HepG2 (cell line): ENCODE data around the gene ZNF556. TPM values are rescaled to one million over a fixed set of nuclear protein-coding genes. Genes with fewer than 3 reads are reported as not detected.

Experiments
- CBX1 ChIP-seq: IDR thresholded peaks from one replicate; pipeline ENCODE4 v1.6.1; 2016; ENCODE audit warnings: antibody characterized with exemption, low read depth
- JUN ChIP-seq: sonication (generic); formaldehyde crosslinking; IDR thresholded peaks from 2 replicates; pipeline ENCODE4 v1.4.0; 2020; ENCODE audit warnings: mild to moderate bottlenecking, missing genetic modification reagents
- MYNN ChIP-seq: sonication (generic); formaldehyde crosslinking; IDR thresholded peaks from 2 replicates; pipeline ENCODE4 v1.4.0; 2020; ENCODE audit warnings: mild to moderate bottlenecking, low read depth, missing genetic modification reagents
- SETDB1 ChIP-seq: sonication (generic); formaldehyde crosslinking; IDR thresholded peaks from 2 replicates; pipeline ENCODE4 v1.5.1; 2020; ENCODE audit warnings: missing genetic modification reagents, mild to moderate bottlenecking, borderline replicate concordance
- THYN1 ChIP-seq: sonication (generic); formaldehyde crosslinking; IDR thresholded peaks from 2 replicates; pipeline ENCODE4 v1.8.1; 2023; ENCODE audit warnings: low read depth, mild to moderate bottlenecking, moderate library complexity, missing genetic modification reagents, borderline replicate concordance
- ZNF10 ChIP-seq: sonication (generic); formaldehyde crosslinking; IDR thresholded peaks from 2 replicates; pipeline ENCODE4 v1.4.0; 2020; ENCODE audit warnings: mild to moderate bottlenecking, low read depth, missing genetic modification reagents, borderline replicate concordance
- ZNF160 ChIP-seq: sonication (generic); formaldehyde crosslinking; IDR thresholded peaks from 2 replicates; pipeline ENCODE4 v1.8.0; 2022; ENCODE audit warnings: mild to moderate bottlenecking, inconsistent platforms, missing genetic modification reagents
- ZNF180 ChIP-seq: sonication (generic); formaldehyde crosslinking; IDR thresholded peaks from 2 replicates; pipeline ENCODE4 v1.4.0; 2020; ENCODE audit warnings: low read depth, missing genetic modification reagents, borderline replicate concordance
- ZNF230 ChIP-seq: sonication (generic); formaldehyde crosslinking; IDR thresholded peaks from 2 replicates; pipeline ENCODE4 v1.4.0; 2020; ENCODE audit warnings: mild to moderate bottlenecking, missing genetic modification reagents
- ZNF460 ChIP-seq: sonication (generic); formaldehyde crosslinking; IDR thresholded peaks from 2 replicates; pipeline ENCODE4 v1.5.1; 2020; ENCODE audit warnings: missing genetic modification reagents, mild to moderate bottlenecking, borderline replicate concordance
- ZNF530 ChIP-seq: sonication (generic); formaldehyde crosslinking; IDR thresholded peaks from 2 replicates; pipeline ENCODE4 v1.5.0; 2020; ENCODE audit warnings: low read depth, mild to moderate bottlenecking, missing genetic modification reagents
- ZNF678 ChIP-seq: sonication (generic); formaldehyde crosslinking; IDR thresholded peaks from 2 replicates; pipeline ENCODE4 v1.4.0; 2020; ENCODE audit warnings: mild to moderate bottlenecking, missing genetic modification reagents
- ZSCAN9 ChIP-seq: IDR thresholded peaks from 2 replicates; pipeline ENCODE4 v1.6.1; 2016; ENCODE audit warnings: borderline replicate concordance
- polyA plus RNA-seq, 8 experiments: library from polyadenylated mRNA; depleted of rRNA in 3 of 8; stranded (reverse) in 7 of 8; unstranded in 1 of 8; fragments of >200 nt; fragmentation: Illumina TruSeq in 4 of 8; extraction: Trizol in 4 of 8; gene quantifications; 2 replicates each; pipeline versions ENCODE4 v1.2.1 to v1.2.3, GENCODE V29; 2011 to 2016; ENCODE audit warnings: low read depth in 4 of 8, missing spikeins in 1 of 8, mixed read lengths in 1 of 8; ENCODE audit not compliant: insufficient read depth in 1 of 8
- total RNA-seq, 5 experiments: library from RNA; depleted of rRNA; stranded (reverse); fragments of >200 nt; fragmentation: Illumina TruSeq; extraction: Trizol; gene quantifications; 2 replicates each; pipeline ENCODE4 v1.2.3, GENCODE V29; 2016; ENCODE audit warnings: low read depth in 1 of 5
- TF ChIP-seq, protein P1 (sequence below): IDR thresholded peaks from 2 replicates; pipeline ENCODE4 v1.6.1; 2016; ENCODE audit warnings: low read depth, missing genetic modification reagents, missing compliant biosample characterization
- TF ChIP-seq, protein P2 (sequence below): sonication (generic); formaldehyde crosslinking; conservative IDR thresholded peaks from 2 replicates; pipeline ENCODE4 v1.4.0; 2020; ENCODE audit warnings: missing genetic modification reagents
- TF ChIP-seq, protein P3 (sequence below): sonication (generic); formaldehyde crosslinking; IDR thresholded peaks from 2 replicates; pipeline ENCODE4 v1.5.1; 2020; ENCODE audit warnings: missing genetic modification reagents, mild to moderate bottlenecking, borderline replicate concordance

The ZNF556 gene
- total and polyA plus RNA-seq, 2 of the 13 experiments (the other 11 are each of a cell fraction or from before 2014, with no cell fraction given): 4.2 to 28.6 TPM

DNA sequence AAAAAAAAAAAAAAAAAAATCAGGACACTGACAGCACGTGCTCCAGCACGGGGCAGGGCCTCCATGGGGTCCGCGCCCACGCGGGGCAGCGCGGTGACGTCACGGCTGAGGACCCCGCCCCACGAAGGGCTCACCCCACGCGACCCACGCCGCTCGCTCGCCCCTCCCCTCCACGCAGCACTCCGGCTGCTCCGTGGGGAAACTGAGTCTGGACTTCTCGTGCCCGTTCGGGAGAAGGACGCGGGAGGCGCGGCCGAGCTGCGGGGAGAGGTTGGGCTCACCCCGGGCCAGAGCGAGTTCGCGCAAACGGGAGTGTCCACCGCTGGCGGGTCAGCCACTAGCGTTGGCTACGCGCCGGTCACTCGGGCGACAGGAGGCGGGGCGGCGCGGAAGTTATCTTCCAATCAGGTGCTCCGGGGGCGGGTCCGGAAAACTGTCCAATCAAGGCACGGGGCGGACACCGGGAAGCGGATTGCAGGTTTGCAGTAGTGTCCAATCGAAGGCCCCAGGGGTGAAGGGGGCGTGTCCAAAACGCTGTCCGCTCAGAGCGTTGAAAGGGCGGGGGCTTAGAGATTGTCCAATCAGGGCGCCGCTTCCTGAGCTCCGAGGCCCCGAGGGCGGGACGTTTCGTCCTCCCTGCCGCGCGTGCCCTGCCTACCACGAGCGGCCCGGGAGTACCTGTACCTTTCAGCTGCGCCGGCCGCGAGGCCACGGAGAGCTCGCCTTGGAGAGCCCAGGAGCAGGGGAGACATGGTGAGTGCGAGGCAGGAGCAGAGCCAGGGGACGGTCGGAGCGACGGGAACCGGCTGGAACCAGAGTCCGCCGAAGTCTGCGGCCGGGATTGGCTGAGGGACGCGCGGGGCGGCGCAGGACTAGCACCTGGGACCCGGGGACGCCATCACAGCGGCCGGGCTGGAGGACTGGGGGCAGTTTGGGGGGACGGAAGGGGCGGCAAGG lies 33.4 kb downstream of the ZNF556 start, which contains the start of gene ZNF57 (continued):
- TF ChIP-seq THYN1: peak; percentile 71; the same call in 1 of the 2 replicates
- TF ChIP-seq, protein P1, sequence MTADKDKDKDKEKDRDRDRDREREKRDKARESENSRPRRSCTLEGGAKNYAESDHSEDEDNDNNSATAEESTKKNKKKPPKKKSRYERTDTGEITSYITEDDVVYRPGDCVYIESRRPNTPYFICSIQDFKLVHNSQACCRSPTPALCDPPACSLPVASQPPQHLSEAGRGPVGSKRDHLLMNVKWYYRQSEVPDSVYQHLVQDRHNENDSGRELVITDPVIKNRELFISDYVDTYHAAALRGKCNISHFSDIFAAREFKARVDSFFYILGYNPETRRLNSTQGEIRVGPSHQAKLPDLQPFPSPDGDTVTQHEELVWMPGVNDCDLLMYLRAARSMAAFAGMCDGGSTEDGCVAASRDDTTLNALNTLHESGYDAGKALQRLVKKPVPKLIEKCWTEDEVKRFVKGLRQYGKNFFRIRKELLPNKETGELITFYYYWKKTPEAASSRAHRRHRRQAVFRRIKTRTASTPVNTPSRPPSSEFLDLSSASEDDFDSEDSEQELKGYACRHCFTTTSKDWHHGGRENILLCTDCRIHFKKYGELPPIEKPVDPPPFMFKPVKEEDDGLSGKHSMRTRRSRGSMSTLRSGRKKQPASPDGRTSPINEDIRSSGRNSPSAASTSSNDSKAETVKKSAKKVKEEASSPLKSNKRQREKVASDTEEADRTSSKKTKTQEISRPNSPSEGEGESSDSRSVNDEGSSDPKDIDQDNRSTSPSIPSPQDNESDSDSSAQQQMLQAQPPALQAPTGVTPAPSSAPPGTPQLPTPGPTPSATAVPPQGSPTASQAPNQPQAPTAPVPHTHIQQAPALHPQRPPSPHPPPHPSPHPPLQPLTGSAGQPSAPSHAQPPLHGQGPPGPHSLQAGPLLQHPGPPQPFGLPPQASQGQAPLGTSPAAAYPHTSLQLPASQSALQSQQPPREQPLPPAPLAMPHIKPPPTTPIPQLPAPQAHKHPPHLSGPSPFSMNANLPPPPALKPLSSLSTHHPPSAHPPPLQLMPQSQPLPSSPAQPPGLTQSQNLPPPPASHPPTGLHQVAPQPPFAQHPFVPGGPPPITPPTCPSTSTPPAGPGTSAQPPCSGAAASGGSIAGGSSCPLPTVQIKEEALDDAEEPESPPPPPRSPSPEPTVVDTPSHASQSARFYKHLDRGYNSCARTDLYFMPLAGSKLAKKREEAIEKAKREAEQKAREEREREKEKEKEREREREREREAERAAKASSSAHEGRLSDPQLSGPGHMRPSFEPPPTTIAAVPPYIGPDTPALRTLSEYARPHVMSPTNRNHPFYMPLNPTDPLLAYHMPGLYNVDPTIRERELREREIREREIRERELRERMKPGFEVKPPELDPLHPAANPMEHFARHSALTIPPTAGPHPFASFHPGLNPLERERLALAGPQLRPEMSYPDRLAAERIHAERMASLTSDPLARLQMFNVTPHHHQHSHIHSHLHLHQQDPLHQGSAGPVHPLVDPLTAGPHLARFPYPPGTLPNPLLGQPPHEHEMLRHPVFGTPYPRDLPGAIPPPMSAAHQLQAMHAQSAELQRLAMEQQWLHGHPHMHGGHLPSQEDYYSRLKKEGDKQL (CRISPR knock-in tag): no peak
- TF ChIP-seq ZNF230 (CRISPR knock-in tag): no peak
- TF ChIP-seq ZNF530 (CRISPR knock-in tag): no peak
- TF ChIP-seq JUN (CRISPR knock-in tag): no peak
- peak; percentile 67; the same call in 1 of the 2 replicates for TF ChIP-seq MYNN (CRISPR knock-in tag)
- no peak for TF ChIP-seq ZNF678 (CRISPR knock-in tag)
- no peak for TF ChIP-seq ZNF180 (CRISPR knock-in tag)
- no peak for TF ChIP-seq ZNF460 (CRISPR knock-in tag)
- no peak for TF ChIP-seq ZNF160
- TF ChIP-seq, protein P2, sequence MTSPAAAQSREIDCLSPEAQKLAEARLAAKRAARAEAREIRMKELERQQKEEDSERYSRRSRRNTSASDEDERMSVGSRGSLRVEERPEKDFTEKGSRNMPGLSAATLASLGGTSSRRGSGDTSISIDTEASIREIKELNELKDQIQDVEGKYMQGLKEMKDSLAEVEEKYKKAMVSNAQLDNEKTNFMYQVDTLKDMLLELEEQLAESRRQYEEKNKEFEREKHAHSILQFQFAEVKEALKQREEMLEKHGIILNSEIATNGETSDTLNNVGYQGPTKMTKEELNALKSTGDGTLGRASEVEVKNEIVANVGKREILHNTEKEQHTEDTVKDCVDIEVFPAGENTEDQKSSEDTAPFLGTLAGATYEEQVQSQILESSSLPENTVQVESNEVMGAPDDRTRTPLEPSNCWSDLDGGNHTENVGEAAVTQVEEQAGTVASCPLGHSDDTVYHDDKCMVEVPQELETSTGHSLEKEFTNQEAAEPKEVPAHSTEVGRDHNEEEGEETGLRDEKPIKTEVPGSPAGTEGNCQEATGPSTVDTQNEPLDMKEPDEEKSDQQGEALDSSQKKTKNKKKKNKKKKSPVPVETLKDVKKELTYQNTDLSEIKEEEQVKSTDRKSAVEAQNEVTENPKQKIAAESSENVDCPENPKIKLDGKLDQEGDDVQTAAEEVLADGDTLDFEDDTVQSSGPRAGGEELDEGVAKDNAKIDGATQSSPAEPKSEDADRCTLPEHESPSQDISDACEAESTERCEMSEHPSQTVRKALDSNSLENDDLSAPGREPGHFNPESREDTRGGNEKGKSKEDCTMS: no peak
- TF ChIP-seq SETDB1 (CRISPR knock-in tag): no peak
- TF ChIP-seq ZSCAN9 (CRISPR knock-in tag): peak; percentile 70; the same call in 1 of the 2 replicates
- TF ChIP-seq, protein P3, sequence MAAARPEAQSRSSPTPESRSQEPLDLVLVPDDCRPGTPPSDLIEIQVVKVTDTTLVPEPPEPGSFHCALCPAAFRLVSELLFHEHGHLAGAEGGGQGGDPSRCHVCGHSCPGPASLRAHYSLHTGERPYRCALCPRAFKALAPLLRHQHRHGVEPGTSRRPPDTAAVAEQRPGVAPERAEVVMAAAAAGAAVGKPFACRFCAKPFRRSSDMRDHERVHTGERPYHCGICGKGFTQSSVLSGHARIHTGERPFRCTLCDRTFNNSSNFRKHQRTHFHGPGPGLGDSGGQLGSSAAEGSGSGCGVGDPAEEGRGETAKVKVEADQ (CRISPR knock-in tag): 0 out of 2 replicates have a peak, but pooled peaks have one; percentile 59
- TF ChIP-seq ZNF10 (CRISPR knock-in tag): no peak
- TF ChIP-seq CBX1: no peak
